OCI-LY3 (cell line): ENCODE results near the gene TPRN.

Source experiments
- H2AFZ ChIP-seq: fragments of 200-600, 300-600 bp; shearing (Covaris generic); 2 replicates; pipeline ENCODE4 v1.6.0; 2014; ENCODE audit warnings: antibody characterized with exemption, low read depth, low read length
- H3K27ac ChIP-seq: fragments of 200-600, 300-600 bp; sonication (generic); 2 replicates; pipeline ENCODE4 v1.5.1; 2014; ENCODE audit warnings: mild to moderate bottlenecking, low read length, moderate library complexity, mixed read lengths
- H3K27me3 ChIP-seq: fragments of 200-600, 300-600 bp; sonication (generic); 2 replicates; pipeline ENCODE4 v1.6.1; 2014; ENCODE audit warnings: low read depth, low read length, mixed read lengths
- H3K36me3 ChIP-seq: fragments of 200-600, 300-600 bp; sonication (generic); replicated peaks from 2 replicates; pipeline ENCODE3; 2014; ENCODE audit warnings: low read depth, low read length, mixed read lengths
- H3K4me1 ChIP-seq: fragments of 300-600, 200-600 bp; sonication (generic); 2 replicates; pipeline ENCODE4 v1.6.1; 2014; ENCODE audit warnings: low read length, mixed read lengths
- H3K4me2 ChIP-seq: fragments of 200-600, 300-600 bp; sonication (generic); 2 replicates; pipeline ENCODE4 v1.6.1; 2014; ENCODE audit warnings: low read length, mixed read lengths
- H3K4me3 ChIP-seq: fragments of 300-600, 200-600 bp; sonication (generic); 2 replicates; pipeline ENCODE4 v1.5.1; 2014; ENCODE audit warnings: antibody characterized with exemption, mild to moderate bottlenecking, low read length, moderate library complexity
- H3K79me2 ChIP-seq: fragments of 300-600, 200-600 bp; shearing (Covaris generic); 2 replicates; pipeline ENCODE4 v1.6.1; 2014; ENCODE audit warnings: mild to moderate bottlenecking, low read length, mixed read lengths
- H3K9ac ChIP-seq: fragments of 300-600, 200-600 bp; shearing (Covaris generic); 2 replicates; pipeline ENCODE4 v1.6.0; 2014; ENCODE audit warnings: mild to moderate bottlenecking, low read length, moderate library complexity
- H3K9me3 ChIP-seq: fragments of 200-600, 300-600 bp; shearing (Covaris generic); 2 replicates; pipeline ENCODE4 v1.6.1; 2014; ENCODE audit warnings: low read length, mixed read lengths; ENCODE audit not compliant: insufficient read depth
- H4K20me1 ChIP-seq: fragments of 200-600, 300-600 bp; sonication (generic); 2 replicates; pipeline ENCODE4 v1.6.1; 2016; ENCODE audit warnings: low read length, mixed read lengths; ENCODE audit not compliant: insufficient read depth
- EZH2phosphoT487 ChIP-seq: fragments of 200-600 bp; shearing (Covaris generic); IDR thresholded peaks from 2 replicates; pipeline ENCODE4 v1.6.1; 2018; ENCODE audit warnings: antibody characterized with exemption, mixed run types, low read depth
- TF ChIP-seq, protein P1 (sequence below): fragments of 200-600, 300-600 bp; sonication (generic); IDR thresholded peaks from 2 replicates; pipeline ENCODE4 v1.5.1; 2014; ENCODE audit warnings: antibody characterized with exemption, low read length, low read depth

The TPRN gene

DNA sequence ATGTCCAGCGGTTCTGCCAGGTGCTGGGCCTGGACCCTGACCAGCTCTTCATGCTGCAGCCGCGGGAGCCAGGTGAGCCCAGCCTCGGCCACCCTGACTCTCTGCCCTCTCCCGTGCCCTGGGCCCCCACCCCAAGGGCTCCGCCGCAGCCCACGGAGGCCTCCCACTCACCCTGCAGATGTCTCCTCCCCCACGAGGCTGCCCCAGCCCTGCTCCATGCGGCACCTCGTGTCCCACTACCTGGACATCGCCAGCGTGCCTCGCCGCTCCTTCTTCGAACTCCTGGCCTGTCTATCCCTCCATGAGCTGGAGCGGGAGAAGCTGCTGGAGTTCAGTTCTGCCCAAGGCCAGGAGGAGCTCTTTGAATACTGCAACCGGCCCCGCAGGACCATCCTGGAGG is 14.1 kb upstream of the TPRN start:
- no peaks in the 10 kb centered on the region for H3K9me3 ChIP-seq
- H3K79me2 ChIP-seq: no peaks in the 10 kb centered on the region
- H3K36me3 ChIP-seq: peaks cover 5% of the 10 kb centered on the region
- H3K4me2 ChIP-seq: no peak overlapping the region
- no peak for TF ChIP-seq EZH2phosphoT487
- TF ChIP-seq, protein P1, sequence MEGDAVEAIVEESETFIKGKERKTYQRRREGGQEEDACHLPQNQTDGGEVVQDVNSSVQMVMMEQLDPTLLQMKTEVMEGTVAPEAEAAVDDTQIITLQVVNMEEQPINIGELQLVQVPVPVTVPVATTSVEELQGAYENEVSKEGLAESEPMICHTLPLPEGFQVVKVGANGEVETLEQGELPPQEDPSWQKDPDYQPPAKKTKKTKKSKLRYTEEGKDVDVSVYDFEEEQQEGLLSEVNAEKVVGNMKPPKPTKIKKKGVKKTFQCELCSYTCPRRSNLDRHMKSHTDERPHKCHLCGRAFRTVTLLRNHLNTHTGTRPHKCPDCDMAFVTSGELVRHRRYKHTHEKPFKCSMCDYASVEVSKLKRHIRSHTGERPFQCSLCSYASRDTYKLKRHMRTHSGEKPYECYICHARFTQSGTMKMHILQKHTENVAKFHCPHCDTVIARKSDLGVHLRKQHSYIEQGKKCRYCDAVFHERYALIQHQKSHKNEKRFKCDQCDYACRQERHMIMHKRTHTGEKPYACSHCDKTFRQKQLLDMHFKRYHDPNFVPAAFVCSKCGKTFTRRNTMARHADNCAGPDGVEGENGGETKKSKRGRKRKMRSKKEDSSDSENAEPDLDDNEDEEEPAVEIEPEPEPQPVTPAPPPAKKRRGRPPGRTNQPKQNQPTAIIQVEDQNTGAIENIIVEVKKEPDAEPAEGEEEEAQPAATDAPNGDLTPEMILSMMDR: no peak
- H4K20me1 ChIP-seq: no peaks in the 10 kb centered on the region
- no peaks in the 10 kb centered on the region for H3K27me3 ChIP-seq
- H3K9ac ChIP-seq: no peak overlapping the region
- no peaks in the 10 kb centered on the region for H3K4me1 ChIP-seq
- H3K4me3 ChIP-seq: no peak overlapping the region
- no peak overlapping the region for H3K27ac ChIP-seq
- no peak overlapping the region for H2AFZ ChIP-seq

DNA sequence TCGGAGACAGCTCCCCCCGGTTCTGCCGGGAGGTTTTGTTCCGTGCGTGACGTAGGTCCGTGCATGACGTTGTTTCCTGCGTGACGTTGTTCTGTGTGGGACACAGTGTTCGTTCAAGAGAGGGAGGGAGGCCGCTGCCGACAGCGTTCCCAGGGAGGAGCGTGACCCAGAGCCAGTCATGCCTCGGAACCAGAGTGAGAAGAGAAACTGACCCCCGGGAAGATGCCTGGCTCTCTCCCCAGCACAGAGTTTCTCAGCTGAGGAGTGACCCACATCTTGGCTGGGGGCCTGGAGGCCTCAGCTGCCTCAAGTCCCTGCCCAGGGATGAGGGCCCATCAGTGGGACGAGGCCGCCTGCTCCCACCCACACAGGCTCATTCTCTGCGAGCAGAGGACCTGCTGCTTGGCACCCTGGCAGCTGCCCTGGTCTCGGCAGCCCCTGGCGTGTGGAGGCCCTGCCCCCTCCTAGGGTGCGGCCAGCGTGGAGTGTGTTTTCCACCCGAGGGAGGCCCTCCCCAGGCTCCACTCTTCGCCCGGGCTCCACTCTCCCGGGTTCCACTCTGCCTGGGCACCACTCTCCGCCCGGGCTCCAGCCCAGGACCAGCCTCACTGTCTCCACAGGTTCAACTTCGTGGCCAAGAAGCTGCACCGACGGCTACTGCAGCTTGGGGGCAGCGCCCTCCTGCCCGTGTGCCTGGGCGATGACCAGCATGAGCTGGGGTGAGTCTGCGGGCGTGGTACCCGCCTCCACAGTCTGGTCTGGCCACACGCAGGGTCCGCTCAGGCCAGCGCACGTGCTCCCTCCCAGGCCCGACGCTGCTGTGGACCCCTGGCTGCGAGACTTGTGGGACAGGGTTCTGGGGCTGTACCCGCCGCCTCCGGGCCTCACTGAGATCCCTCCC is 12.9 kb upstream of the TPRN start:
- Histone ChIP-seq H3K27ac (no peak overlapping the region), H3K36me3 (peaks cover 5% of the 10 kb centered on the region), H3K9ac (peak overlapping the region; percentile 61)

DNA sequence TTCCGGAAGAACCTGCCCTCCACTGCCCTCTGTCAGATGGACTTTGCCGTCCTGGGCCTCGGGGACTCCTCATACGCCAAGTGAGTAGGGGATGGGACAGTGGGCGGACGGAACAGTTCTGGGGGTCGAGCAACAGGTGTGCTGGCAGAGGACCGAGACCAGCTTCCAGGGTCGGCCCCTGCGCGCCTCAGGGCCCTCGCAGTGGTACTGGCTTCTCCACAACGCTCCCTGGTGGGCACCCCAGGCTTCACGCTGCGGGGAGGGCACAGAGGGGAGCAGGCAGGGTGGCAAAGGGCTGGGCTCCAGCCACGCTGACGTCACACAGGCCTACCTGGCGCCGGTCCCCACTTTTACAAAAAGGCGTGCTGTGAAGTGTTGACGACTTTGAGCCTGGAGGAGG is 12.0 kb upstream of the TPRN start:
- peak overlapping the region; percentile 61 for H3K9ac ChIP-seq

More for the DNA sequence above, 12.9 kb upstream of the TPRN start:
- Histone ChIP-seq H4K20me1 (no peaks in the 10 kb centered on the region), H2AFZ (no peak overlapping the region), H3K79me2 (no peaks in the 10 kb centered on the region), H3K27me3 (no peaks in the 10 kb centered on the region), H3K4me2 (peak overlapping the region; percentile 73), H3K4me1 (no peaks in the 10 kb centered on the region), H3K4me3 (peak overlapping the region; percentile 78), H3K9me3 (no peaks in the 10 kb centered on the region)
- no peak for TF ChIP-seq EZH2phosphoT487
- TF ChIP-seq, protein P1: peak; percentile 35

DNA sequence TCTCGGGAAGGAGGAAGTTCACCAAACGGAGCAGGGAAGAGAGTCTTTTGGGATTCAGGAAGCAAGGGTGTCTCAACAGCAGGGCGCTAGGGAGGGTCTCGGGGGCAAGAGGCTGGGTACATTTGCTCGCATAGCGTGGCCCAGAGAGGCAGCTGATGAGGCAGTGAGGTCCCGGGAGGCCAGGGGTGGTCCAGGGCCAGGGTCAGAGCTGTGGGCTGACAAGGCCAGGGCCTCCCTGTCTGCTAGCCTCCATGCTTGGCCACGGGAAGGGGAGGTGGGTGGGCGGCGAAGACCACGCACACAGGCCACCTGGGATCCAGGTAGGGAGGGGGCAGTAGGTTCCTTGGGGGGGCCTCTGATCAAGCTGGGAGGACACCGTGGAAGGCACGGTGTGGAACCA is 11.0 kb upstream of the TPRN start:
- Histone ChIP-seq H3K4me1 (peaks cover 2% of the 10 kb centered on the region), H3K79me2 (peaks cover 9% of the 10 kb centered on the region), H3K36me3 (peaks cover 5% of the 10 kb centered on the region), H4K20me1 (no peaks in the 10 kb centered on the region), H3K9ac (no peak overlapping the region), H2AFZ (no peak overlapping the region), H3K27me3 (no peaks in the 10 kb centered on the region), H3K4me2 (no peak overlapping the region), H3K4me3 (no peak overlapping the region), H3K9me3 (no peaks in the 10 kb centered on the region), H3K27ac (no peak overlapping the region)
- no peak for TF ChIP-seq EZH2phosphoT487
- TF ChIP-seq, protein P1: no peak

More for the DNA sequence above, 12.0 kb upstream of the TPRN start:
- H3K4me2 ChIP-seq: peak overlapping the region; percentile 73
- no peaks in the 10 kb centered on the region for H3K4me1 ChIP-seq
- H3K9me3 ChIP-seq: no peaks in the 10 kb centered on the region
- TF ChIP-seq EZH2phosphoT487: no peak
- TF ChIP-seq, protein P1: 0 out of 2 replicates have a peak, but pooled peaks have one; percentile 4
- no peaks in the 10 kb centered on the region for H3K79me2 ChIP-seq
- H2AFZ ChIP-seq: no peak overlapping the region
- H3K27ac ChIP-seq: no peak overlapping the region
- H3K27me3 ChIP-seq: no peaks in the 10 kb centered on the region
- H3K36me3 ChIP-seq: peaks cover 5% of the 10 kb centered on the region
- H4K20me1 ChIP-seq: no peaks in the 10 kb centered on the region
- peak overlapping the region; percentile 78 for H3K4me3 ChIP-seq
